HG03159 (cell line): ENCODE results near the gene HOXA13.

ENCODE experiments used
- ATAC-seq: cut with Tn5 transposase; IDR thresholded peaks from one replicate; pipeline ENCODE4 v1.9.1; 2021; ENCODE audit warnings: mild to moderate bottlenecking, moderate library complexity; ENCODE audit not compliant: unreplicated experiment

Gene HOXA13

DNA sequence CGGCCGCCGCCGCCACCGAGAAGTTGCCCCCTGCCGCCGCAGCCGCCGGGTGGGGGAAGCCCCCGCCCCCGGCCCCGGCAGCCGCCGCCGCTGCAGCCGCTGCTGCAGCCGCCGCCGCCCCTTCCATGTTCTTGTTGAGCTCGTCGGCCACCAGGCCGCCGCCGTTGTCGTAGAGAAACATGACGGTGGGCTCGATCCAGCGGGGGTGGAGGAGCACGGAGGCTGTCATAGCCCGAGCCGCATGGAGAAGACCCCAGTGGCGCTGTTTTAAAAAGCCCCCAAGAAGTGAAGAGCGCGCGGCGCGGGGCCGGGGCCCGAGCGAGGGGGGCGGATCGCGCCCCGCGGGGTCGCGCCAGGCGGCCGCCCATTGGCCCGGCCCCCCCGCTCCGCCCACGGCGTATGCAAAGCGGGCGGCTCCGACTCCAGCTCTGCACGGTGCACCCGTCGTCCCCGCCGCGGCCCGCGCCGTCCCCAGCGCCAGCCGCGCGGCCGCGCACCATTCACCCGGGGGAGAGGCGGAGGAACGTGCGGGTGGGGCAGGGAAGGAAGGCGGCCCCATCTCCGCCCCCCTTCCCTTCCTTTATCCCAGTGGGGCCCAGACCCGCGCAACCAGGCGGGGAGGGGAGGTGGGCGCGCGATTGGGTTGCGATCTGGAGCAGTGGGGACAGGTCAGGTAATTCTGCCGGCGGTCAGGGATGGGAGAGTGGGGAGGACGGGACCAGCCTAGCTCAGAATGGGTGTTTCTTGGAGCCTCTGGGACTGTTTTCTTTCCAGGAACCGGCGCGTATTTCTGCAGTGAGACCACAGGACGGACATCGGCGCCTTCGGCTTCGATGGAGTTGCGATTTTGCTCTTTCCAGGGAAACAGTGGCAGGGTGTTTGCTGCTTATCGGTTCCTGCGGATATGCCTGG, at the start of gene HOXA13:
Gene HOXA13, minus strand, starts transcription at position 243 of the 912 bp plus-strand sequence. Its CDS starts 14 bp downstream, at position 229.
- no peak for ATAC-seq

- no peak for ATAC-seq
These were observed 49.2 kb upstream of the HOXA13 start for GRCh38 chr7:27248911-27249723.

DNA sequence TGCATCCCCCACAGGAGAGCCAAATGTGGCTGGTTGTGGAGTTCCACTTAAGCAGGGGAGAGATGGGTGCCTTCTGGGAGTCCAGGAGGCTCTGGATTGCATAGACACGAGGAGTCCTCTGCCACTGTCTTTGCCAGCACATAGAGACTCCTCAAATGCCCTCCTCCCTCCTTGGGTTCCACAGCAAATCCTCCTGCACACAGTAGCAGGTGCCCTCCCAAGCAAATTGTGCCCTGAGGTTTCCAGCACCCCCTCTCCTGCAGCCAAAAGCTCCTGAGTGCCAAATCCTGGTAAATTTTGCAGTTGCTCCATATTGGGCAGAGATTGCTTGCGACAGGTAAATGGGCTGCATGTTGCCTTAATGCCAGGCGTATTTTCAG, 48.5 kb upstream of the HOXA13 start:
- ATAC-seq: no peak

DNA sequence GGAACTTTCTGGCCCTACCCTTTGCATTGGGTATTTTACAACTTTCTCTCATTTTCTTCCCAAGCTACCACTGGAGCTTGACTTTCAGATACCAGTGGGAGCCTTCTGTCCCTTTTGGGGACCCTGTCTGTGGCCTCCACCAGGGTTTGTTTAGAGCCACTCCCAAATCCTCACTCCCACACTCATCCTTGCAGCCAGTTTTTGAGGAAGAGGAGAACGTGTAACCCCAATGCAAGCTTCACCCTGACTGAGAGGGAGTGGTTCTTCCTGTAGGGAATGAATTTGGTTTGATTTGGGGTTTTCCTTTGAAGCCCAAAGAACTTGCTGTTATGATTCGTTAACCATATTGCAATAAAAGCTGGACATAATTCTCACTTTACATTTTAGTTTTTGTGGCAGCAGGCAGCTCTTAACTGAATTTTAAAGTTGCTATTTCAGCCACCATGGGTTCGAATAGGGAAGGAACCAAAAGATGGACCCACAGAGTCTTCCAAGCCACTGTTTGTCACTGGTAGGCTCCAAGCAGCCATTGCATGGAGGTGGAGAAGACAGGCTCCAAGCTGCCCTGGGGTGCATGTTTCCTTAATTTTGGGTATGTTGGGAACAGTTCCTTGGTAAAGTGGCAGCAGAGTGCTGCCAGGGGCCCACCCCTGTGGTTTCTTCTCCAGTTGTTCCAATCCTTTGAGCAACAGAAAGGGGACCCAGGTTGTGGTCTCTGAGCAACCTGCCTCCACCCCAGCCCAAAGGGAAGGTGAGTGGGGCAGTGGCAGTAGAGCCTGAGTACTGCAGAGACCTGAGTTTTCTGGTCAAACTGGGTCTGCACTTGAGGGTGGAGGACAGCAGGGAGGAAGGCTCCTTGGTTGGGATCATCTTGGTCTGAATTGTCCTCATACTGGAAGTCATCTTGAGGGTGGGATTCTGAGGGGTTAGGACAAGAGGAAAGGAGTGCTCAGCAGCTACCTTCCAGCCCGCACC, 47.8 kb upstream of the HOXA13 start:
- no peak for ATAC-seq

DNA sequence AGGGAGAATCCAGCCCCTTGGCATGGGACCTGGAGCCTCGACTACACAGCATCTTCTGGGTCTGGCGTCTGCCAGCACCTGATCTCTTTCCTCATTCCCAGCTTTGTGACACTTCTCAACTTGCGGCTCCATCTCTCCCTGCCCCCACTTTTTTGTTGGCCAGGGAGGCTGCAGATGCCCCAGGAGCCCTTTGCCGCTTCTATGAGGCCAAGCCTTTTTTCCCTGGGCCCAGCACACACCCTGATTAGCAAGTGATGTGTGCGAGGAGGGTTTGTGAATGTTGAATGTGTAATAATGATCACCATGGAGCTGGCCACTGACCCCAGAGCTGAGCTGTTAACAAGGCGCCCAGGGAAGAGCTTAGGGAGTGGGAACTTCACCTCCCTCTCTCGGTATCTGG, 47.1 kb upstream of the HOXA13 start:
- no peak for ATAC-seq

- no peak for ATAC-seq
These were observed 46.2 kb upstream of the HOXA13 start for GRCh38 chr7:27245798-27246691.

DNA sequence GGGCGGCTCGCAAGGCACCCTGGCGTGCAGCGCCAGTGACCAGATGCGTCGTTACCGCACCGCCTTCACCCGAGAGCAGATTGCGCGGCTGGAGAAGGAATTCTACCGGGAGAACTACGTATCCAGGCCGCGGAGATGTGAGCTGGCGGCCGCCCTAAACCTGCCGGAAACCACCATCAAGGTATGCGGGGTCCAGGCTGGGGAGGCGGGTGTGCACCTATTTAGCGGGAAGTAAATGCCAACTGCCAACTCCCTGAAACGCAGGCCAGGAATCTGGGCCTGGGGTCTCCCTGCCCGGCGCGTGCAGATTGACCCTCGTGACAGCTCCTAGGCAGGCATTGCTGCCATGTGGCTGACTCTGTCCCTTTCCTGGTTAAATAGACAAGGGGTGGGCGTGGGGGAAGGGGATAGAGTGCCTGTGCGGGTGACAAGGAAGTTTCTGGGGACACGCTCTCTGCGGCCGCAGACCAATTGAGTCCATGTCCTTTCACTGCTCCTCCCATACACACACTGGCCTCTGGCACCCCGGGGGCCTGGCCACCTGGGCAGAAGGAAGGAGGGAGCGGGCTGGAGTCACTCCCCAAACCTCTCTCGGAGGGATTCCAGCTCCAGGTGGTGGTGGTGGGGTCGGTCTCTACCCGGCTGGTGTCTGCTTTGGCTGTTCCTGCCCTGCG, 45.4 kb upstream of the HOXA13 start:
- ATAC-seq: no peak

GRCh38 chr7:27244488-27245123, 44.7 kb upstream of the HOXA13 start:
- ATAC-seq: no peak

DNA sequence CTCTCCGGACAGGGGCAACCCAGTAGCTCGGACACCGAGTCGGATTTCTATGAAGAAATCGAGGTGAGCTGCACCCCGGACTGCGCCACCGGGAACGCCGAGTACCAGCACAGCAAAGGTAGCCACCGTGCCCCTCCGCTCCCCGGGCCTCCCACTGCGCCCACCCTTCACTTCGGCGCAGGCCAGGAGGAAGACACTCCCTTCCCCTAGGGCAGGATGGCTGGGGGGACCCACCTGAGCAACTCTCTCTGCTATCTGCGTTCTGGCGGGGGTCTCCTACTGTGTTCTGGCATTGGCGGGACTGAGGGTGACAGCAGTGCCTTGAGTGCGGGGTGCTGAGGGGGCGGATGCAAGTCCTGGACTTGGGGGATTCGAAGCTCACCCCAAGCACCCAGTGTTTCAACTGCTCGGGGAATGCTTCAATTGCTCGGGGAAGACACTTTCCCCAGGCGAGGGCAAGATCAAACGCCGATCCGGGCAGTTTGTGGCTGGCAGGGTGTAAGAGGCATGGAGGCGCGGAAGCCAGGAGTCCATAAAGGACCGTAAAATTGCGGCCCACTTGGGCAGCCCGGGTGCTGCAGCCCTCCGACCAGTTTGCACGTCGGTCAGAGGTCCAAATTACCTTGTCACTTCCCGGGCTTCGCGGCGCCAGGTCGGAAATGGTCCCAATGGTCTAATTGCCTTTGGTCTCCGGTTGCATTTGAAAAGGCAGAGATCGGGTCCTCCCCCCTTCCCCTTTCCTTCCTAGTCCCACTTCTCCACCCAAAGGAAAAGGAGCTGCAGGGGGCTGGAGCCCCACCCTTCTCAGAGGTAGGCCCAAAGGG, 43.7 kb upstream of the HOXA13 start:
- no peak for ATAC-seq

DNA sequence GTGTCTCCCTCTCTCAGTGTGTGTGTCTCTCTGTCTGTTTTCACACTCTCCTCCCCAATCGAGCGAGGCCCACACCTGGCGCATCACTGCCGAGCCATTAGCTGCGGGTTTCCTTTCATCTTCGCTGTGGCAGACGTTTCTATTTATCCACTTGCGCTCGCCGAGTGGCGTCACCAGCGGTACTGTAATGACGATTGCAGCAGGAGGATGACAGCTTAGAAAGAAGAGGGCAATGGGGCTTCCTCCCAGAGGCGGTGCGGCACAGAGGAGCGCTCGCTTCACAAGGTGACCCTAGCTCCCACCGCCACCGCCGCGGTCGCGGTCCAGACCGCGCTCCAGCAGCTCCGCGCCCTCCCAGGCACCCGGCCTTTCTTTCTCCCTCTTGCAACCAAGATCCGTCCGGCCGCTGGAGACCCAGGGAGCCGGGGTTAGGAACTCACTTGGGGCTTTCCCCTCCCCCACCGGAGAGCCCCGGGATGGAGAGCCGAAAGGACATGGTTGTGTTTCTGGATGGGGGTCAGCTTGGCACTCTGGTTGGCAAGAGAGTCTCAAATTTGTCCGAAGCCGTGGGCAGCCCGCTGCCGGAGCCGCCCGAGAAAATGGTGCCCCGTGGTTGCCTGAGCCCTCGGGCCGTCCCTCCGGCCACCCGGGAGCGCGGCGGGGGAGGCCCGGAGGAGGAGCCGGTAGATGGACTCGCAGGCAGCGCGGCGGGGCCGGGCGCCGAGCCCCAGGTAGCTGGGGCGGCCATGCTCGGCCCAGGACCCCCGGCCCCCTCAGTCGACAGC, 42.9 kb upstream of the HOXA13 start, which contains the start of gene EVX1:
Gene EVX1, plus strand, starts transcription at position 248 of the 785 bp plus-strand sequence. Its CDS starts 229 bp downstream, at position 477.
- no peak for ATAC-seq

GRCh38 chr7:27242154-27242553, 42.3 kb upstream of the HOXA13 start:
- ATAC-seq: no peak

DNA sequence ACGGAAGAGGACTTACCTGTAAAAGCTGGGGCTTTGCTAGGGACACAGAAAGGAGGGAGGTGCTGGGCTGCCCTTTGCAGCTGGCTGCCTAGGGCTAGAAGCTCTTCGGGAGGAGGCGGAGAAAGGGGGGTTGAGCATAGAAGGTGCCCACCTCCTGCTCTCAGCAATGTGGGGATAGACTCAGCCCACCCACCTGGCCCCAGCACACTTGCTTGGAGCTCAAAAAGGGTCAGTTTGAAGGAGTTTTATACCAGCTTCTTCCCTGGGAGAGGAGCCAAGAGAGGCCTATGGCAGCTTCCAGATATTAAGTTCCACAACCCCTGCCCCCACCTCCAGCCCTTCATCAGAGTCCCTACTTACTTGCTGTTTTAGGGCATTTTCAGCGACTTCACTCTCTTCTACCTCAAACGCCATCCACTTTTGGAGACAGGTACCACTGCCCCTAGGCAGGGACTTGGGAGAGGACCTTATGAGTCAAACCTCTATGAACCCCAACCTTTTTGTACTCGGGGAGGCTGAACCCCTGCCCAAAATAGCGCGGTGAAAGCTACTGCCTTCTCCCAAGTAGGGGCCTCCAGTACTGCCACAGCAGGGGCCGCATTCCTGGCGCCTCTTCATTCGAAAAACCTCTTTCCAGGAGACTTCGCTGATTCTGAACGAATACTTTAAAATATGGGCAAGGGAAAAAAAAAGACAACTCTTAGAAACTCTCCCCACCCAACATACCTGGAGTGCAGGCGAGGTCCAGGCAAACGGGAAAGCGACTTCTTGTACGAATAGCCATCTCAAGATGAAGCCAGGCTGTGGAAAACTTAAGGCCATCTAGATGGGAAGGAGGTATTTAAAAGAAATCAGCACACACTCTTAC, 41.5 kb upstream of the HOXA13 start:
- ATAC-seq: no peak

DNA sequence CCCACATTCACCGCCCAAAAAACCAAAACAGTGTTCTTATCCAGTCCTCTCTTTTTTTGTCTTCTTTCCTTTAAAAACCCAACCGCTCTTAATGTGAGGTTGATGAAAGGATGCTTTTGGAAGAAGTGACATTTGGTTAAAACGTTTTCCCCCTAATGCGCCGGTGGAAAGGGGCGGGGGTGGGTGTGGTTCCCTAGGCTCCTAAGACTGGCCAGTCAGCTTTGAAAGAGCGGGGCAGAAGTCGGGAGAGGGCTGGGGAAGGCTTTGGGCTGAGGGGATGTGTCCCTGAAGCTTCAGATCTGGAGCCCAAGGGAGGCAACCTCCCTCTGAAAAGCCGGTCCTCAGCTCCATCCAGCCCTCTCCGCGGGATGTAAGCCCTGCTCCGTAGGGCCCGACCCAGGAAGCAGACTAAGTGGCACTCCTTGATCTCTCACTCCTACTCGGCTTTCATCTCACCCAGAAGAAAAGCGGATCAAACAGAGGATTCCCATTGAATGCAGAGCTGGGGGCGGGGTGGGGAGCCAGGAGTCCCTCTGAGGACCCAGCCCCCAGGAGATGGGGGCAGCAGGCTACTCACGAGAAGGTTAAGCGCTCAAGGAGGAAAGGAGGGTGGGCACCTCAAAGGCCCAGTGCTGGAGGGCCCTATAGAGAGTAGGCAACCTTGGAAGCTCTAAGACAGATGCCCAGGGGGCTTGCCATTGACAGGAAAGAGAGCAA, 40.3 kb upstream of the HOXA13 start:
- ATAC-seq: no peak

- no peak for ATAC-seq
These were observed 39.6 kb upstream of the HOXA13 start for GRCh38 chr7:27239387-27240014.

GRCh38 chr7:27238979-27239386, 39.1 kb upstream of the HOXA13 start:
- ATAC-seq: no peak
